H1 (cell line): ENCODE measurements around the gene GPR162.

Source experiments
- ATF2 ChIP-seq: IDR thresholded peaks from 2 replicates; pipeline ENCODE4 v1.6.1; 2012; ENCODE audit warnings: low read length, inconsistent platforms
- CHD2 ChIP-seq: IDR thresholded peaks from 2 replicates; pipeline ENCODE4 v1.6.1; 2012; ENCODE audit warnings: low read length, improper control_type of control experiment
- HDAC2 ChIP-seq, 2 experiments: fragments of 300-600 bp in 1 of 2; sonication (generic) in 1 of 2; IDR thresholded peaks; 2 replicates each; pipeline ENCODE4 v1.6.1; 2011 to 2012; ENCODE audit warnings: low read depth in 2 of 2, low read length in 2 of 2, mild to moderate bottlenecking in 2 of 2, moderate library complexity in 2 of 2, borderline replicate concordance in 1 of 2, inconsistent platforms in 1 of 2
- KDM1A ChIP-seq: fragments of 200-600, 300-600 bp; sonication (generic); IDR thresholded peaks from 2 replicates; pipeline ENCODE4 v1.7.1; 2016; ENCODE audit warnings: mild to moderate bottlenecking, low read length, borderline replicate concordance
- POLR2A ChIP-seq, 2 experiments: IDR thresholded peaks; 1 replicate in 1 of 2; 2 replicates in 1 of 2; pipeline ENCODE4 v1.6.1; 2011; ENCODE audit warnings: low read depth in 2 of 2, low read length in 2 of 2, mild to moderate bottlenecking in 2 of 2; ENCODE audit errors: control extremely low read depth in 1 of 2
- SIN3A ChIP-seq, 2 experiments: IDR thresholded peaks in 1 of 2; conservative IDR thresholded peaks in 1 of 2; 2 replicates each; pipeline ENCODE4 v1.6.1; 2011 to 2012; ENCODE audit warnings: low read length in 2 of 2, improper control_type of control experiment in 1 of 2, low read depth in 1 of 2, mild to moderate bottlenecking in 1 of 2
- TCF12 ChIP-seq: IDR thresholded peaks from 2 replicates; pipeline ENCODE4 v1.6.1; 2011; ENCODE audit warnings: low read depth, mild to moderate bottlenecking, low read length
- TF ChIP-seq, protein P1 (sequence below), 3 experiments: IDR thresholded peaks; 1 replicate in 2 of 3; 2 replicates in 1 of 3; pipeline versions ENCODE4 v1.5.1 to v1.6.1; 2011; ENCODE audit warnings: low read length in 3 of 3, mild to moderate bottlenecking in 3 of 3, inconsistent platforms in 2 of 3, low read depth in 1 of 3, moderate library complexity in 1 of 3; ENCODE audit not compliant: insufficient read depth in 1 of 3; ENCODE audit errors: control extremely low read depth in 1 of 3

DNA sequence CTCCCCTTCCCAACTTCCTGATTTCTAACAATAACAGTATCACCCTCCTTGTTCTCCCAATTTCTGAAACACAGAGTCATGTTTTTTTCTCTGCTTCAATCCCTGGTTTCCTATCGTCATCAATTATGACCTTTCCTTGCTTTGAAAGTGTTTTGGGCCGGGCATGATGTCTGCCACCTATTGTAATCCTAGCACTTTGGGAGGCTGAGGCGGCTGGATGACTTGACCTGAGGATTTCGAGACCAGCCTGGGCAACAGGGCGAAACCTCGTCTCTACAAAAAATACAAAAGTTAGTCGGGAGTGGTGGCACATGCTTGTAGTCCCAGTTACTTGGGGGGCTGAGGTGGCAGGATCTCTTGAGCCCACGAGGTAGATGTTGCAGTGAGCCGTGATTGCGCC is 12.6 kb upstream of the GPR162 start:
- no peak for TF ChIP-seq CHD2
- TF ChIP-seq, protein P1, sequence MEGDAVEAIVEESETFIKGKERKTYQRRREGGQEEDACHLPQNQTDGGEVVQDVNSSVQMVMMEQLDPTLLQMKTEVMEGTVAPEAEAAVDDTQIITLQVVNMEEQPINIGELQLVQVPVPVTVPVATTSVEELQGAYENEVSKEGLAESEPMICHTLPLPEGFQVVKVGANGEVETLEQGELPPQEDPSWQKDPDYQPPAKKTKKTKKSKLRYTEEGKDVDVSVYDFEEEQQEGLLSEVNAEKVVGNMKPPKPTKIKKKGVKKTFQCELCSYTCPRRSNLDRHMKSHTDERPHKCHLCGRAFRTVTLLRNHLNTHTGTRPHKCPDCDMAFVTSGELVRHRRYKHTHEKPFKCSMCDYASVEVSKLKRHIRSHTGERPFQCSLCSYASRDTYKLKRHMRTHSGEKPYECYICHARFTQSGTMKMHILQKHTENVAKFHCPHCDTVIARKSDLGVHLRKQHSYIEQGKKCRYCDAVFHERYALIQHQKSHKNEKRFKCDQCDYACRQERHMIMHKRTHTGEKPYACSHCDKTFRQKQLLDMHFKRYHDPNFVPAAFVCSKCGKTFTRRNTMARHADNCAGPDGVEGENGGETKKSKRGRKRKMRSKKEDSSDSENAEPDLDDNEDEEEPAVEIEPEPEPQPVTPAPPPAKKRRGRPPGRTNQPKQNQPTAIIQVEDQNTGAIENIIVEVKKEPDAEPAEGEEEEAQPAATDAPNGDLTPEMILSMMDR (IDR thresholded peaks at IDR 0.05; ENCODE audit: control extremely low read depth in 1 of 3, insufficient read depth in 1 of 3, low read depth in 1 of 3, low read length in 3 of 3) = no peak
- no peak for TF ChIP-seq TCF12
- TF ChIP-seq SIN3A (conservative IDR thresholded peaks at IDR 0.05 in 1 of 2, IDR thresholded peaks at IDR 0.05 in 1 of 2; ENCODE audit: low read depth in 1 of 2, low read length in 2 of 2) = no peak
- TF ChIP-seq KDM1A = no peak
- TF ChIP-seq POLR2A (IDR thresholded peaks at IDR 0.05; ENCODE audit: control extremely low read depth in 1 of 2, low read depth in 2 of 2, low read length in 2 of 2) = no peak
- TF ChIP-seq HDAC2 (IDR thresholded peaks at IDR 0.05; ENCODE audit: borderline replicate concordance in 1 of 2, low read depth in 2 of 2, low read length in 2 of 2) = no peak
- no peak for TF ChIP-seq ATF2
